Stomach smooth muscle (tissue), 2 donors: ENCODE results near the gene PDLIM4.

Source experiments
- H3K27ac ChIP-seq: one replicate; pipeline ENCODE4 v1.7.0; 2013; ENCODE audit warnings: mild to moderate bottlenecking, low read length, inconsistent platforms
- H3K27me3 ChIP-seq, 2 donors: one replicate each; pipeline ENCODE4 v1.7.0; 2013; ENCODE audit warnings: low read length in 2 of 2; ENCODE audit not compliant: insufficient read depth in 2 of 2, control insufficient read depth in 1 of 2
- H3K36me3 ChIP-seq, 2 donors: one replicate each; pipeline ENCODE4 v1.7.0; 2013; ENCODE audit warnings: low read length in 2 of 2; ENCODE audit not compliant: control insufficient read depth in 2 of 2, insufficient read depth in 2 of 2
- H3K4me1 ChIP-seq: one replicate; pipeline ENCODE4 v1.7.0; 2013; ENCODE audit warnings: low read length; ENCODE audit not compliant: control insufficient read depth, insufficient read depth
- H3K4me3 ChIP-seq, 2 donors: one replicate each; pipeline ENCODE4 v1.7.0; 2013; ENCODE audit warnings: low read length in 2 of 2
- H3K9ac ChIP-seq, 2 donors: one replicate each; pipeline ENCODE4 v1.7.0; 2013; ENCODE audit warnings: low read length in 2 of 2, mild to moderate bottlenecking in 1 of 2
- H3K9me3 ChIP-seq, 2 donors: one replicate each; pipeline ENCODE4 v1.7.0; 2013; ENCODE audit warnings: low read length in 2 of 2; ENCODE audit not compliant: control insufficient read depth in 2 of 2
- donor health status: healthy.
- donor health status: Pancreatic carcinoma.

PDLIM4 gene

DNA sequence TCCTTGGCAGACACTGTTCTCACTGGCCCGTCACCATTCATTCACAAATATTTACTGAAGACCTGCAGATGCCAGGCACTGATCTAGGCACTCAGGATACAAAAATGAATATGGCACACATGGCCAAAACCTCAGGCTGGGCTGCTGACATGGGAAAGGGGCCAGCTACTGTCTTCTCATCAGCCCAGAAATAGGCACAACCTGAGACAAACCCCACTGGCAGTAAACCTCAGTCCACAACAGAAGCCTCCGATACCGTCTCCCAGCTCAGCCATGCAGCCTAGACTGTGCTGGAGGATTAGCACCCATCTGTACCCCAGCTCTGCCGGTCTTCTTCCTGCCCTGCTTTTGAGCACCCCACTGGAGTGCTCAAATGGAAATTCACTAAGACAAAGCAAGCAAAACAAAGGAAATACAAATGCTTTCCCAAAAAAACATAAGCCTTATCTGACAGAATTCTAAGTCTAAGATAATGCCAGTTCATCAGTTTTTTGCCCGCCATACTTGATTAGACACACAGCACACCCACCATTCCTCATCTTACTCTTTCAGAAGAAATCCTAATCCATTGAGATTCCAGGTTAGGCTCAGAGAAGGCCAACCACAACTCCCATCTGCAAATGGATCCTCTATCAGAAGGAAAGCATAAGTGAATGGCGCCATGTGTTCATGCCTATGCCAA, 38.1 kb upstream of the PDLIM4 start:
- H3K27me3 ChIP-seq, result no peaks in the 10 kb centered on the region
- H3K36me3 ChIP-seq, result peaks cover 7 to 9% of the 10 kb centered on the region in 2 donors
- no peak overlapping the region for H3K9ac ChIP-seq
- H3K4me1 ChIP-seq, result peaks cover 60% of the 10 kb centered on the region
- H3K9me3 ChIP-seq, result no peaks in the 10 kb centered on the region
- no peak overlapping the region for H3K4me3 ChIP-seq
- H3K27ac ChIP-seq, result peak overlapping the region; percentile 49

DNA sequence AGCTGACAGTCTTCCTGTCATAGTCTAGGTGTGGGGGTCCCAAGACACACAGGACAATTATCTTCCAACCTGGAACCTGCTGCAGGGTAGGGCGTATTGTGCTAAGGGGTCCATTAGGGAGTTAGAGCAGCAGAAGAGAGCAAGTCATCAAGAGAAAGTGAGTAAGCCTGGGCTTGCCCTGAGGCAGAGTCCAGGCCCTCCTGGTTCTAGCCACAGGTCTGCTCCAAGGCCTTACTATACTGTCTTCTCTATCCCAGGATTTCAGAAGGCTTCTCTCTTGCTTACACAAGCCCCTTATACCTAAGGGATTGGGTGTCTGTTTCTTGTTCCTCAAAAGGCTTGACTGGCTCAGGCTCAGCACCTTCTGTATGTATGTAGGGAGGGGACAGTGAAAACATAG, 37.5 kb upstream of the PDLIM4 start:
- H3K27ac ChIP-seq, result peak overlapping the region; percentile 49
- H3K36me3 ChIP-seq, result peaks cover 7 to 9% of the 10 kb centered on the region in 2 donors
- peaks cover 60% of the 10 kb centered on the region for H3K4me1 ChIP-seq
- H3K27me3 ChIP-seq, result no peaks in the 10 kb centered on the region
- H3K4me3 ChIP-seq, result no peak overlapping the region
- H3K9ac ChIP-seq, result no peak overlapping the region
- H3K9me3 ChIP-seq, result no peaks in the 10 kb centered on the region

DNA sequence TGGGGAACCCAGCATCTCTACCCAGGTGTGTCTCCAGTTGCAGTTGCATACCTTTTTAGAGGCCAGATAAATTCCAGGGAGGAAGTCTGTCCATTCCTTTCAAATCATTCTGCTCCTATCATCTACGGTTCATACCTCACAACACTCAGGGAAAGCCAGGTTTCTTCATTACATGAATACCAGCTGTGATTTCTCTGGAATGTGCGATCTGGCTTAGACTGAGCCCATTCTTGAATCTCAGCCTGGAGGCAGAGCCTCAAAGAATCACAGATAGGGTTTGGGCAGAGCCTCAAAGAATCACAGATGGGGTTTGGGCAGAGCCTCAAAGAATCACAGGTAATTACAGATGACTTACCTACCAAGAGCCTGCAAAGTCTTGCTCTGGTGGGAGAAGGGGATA, 37.0 kb upstream of the PDLIM4 start:
- Histone ChIP-seq H3K27ac (peak overlapping the region; percentile 49), H3K4me3 (no peak overlapping the region), H3K9ac (no peak overlapping the region), H3K27me3 (no peaks in the 10 kb centered on the region), H3K9me3 (no peaks in the 10 kb centered on the region), H3K4me1 (peaks cover 60% of the 10 kb centered on the region), H3K36me3 (peaks cover 7 to 9% of the 10 kb centered on the region in 2 donors)

DNA sequence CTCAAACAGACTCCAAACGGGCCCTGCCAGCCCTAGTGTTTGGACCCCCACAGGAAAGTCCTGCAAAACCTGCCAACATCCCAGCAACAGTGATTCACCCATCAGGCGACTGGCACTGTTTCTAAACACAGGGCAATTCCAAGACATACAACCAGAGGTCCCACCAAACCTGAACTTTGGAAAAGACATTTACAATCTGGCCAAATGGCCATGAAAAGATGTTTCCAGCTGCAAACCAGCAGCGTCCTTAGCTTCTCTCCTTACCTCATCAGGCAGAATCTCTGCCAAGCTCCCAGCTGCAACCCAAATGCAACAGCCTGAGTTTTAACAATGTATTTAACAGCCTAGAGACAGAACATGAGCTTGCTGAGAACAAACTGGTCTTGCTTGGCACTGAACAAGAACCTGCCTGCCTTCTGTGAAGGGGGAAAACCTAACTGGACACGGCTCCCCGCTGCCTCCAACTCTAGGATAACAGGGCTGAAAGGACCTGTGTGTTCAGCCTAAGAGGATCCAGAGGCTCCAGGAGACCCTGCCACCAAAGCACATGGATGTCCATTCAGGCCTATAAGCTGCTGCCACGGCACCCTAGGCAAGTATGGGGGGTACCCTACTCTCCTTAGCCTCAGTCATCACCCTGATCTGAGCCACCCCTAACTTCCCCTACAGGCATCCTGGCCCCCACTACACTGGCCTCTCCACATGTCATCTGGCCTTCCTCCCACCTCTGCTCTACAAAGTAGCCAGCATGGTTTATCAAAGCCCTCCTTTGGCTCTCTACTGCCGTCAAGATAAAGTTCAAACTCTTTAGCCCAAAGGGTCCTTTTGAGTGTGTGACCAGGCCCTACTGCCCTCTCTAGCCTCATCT, 35.5 kb upstream of the PDLIM4 start:
- Histone ChIP-seq H3K36me3 (peaks cover 5% of the 10 kb centered on the region in 2 donors), H3K27ac (peak overlapping the region; percentile 94), H3K9me3 (no peaks in the 10 kb centered on the region), H3K27me3 (no peaks in the 10 kb centered on the region), H3K4me1 (peaks cover 71% of the 10 kb centered on the region), H3K9ac (peak overlapping the region; percentile 55 to 64), H3K4me3 (peak overlapping the region; percentile 22 to 52)

DNA sequence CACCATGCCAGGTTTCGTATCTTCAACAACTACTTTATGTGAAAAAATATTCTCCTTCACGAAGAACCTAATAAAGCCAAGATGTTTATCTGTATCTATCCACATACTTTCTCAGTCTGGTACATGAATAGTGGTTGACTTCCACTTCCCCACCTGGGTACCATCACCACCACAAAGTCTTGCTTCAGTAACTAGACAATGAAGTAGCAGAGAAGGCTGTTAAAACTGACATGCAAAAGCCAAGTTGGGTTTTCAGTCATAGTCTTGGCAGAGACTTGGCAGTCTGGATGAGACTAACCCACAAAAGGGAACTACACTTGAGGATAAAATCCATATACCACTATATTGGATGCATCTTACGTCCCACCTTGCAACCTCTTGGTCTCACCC, 34.9 kb upstream of the PDLIM4 start:
- Histone ChIP-seq H3K9me3 (no peaks in the 10 kb centered on the region), H3K4me1 (peaks cover 75% of the 10 kb centered on the region), H3K27me3 (no peaks in the 10 kb centered on the region), H3K9ac (peak overlapping the region in 1 of 2 donors; percentile 64), H3K27ac (peak overlapping the region; percentile 94), H3K36me3 (peaks cover 0 to 2% of the 10 kb centered on the region in 2 donors), H3K4me3 (peak overlapping the region in 1 of 2 donors; percentile 52)

DNA sequence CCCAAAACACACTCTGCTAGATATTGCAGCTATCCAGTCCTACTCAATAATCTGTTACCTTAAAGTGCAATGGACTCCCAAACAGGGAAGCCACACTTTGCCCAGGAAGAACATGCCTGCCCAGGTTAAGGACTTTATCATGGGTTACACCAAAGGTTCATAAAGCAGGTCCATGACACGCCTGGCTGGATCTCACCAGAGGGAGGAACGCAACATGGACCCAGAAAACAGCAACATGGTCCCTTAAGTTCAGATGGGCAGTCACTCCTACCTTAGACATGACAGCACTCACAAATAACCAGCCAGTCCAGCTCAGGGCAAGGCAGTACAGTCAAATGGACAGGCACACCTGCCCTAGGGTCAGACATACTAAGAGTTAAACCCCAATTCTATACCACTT, 33.6 kb upstream of the PDLIM4 start:
- Histone ChIP-seq H3K27ac (peak overlapping the region; percentile 94), H3K4me1 (peaks cover 79% of the 10 kb centered on the region), H3K36me3 (no peaks in the 10 kb centered on the region)

DNA sequence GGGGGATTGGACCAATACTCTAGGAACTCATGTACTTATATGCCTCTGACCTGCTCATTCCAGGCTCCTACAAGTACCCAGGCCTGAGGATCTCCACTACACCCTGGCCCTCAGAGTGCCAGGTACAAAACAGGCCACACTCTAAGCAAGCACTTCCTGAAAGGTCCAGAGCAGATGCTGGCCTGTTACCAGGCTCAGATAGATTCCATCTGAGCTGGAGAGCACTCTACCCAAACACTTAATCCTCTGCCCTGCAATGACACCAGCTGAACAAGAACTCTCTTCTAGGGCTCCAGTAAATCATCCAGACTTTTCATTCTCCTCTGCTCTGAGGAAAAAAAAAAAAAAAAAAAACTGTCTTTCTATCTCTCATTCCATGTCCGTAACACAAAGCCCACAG, 32.8 kb upstream of the PDLIM4 start:
- H3K4me1 ChIP-seq, result peaks cover 74% of the 10 kb centered on the region
- H3K27me3 ChIP-seq, result no peaks in the 10 kb centered on the region
- no peaks in the 10 kb centered on the region for H3K9me3 ChIP-seq
- H3K9ac ChIP-seq, result peak overlapping the region; percentile 46 to 47
- H3K4me3 ChIP-seq, result peak overlapping the region in 1 of 2 donors; percentile 54
- peak overlapping the region; percentile 94 for H3K27ac ChIP-seq
- no peaks in the 10 kb centered on the region for H3K36me3 ChIP-seq

More for the DNA sequence above, 33.6 kb upstream of the PDLIM4 start:
- Histone ChIP-seq H3K9me3 (no peaks in the 10 kb centered on the region), H3K9ac (no peak overlapping the region), H3K4me3 (peak overlapping the region in 1 of 2 donors; percentile 54), H3K27me3 (no peaks in the 10 kb centered on the region)

DNA sequence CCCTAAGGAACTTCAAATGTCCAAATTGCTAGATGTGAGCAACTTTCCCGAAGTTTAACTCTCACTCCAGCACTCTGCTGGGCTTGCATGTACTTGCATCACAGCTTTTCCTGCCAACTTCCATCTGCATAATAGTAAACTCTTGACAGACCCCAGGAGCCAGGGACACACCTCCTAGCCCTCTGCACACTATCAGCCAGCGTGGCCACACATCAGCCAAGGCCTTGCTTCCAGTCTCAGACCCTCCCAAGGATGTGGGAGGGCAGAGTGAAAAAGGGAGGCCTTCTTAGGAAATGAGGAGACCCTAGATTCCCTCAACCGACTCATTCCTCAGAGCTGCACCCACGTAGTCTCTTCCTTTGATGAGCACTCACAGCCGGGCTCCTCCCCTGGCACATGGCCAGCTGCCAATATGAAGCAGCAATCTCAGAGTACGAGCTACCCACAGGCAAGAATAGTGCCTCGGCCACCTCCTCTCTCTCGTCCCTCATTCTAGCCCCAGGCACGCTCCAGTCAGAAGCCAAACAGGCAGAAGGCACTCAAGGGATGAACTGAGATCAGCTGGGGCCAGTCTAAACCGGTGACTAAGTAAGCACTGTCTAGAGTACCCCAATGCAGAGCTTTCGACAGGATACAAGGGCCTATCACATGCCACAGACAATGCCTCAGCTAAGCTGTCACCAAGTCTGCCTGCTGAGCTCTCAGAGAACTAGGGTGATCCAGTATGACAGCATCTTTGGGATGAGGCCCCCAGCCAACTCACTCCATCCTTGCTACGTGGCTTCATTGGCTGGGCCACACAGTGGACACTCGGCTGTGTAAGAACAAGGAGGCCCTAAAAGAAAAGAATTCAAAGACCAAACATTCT, 32.1 kb upstream of the PDLIM4 start:
- peak overlapping the region; percentile 94 for H3K27ac ChIP-seq
- H3K4me1 ChIP-seq, result peaks cover 68% of the 10 kb centered on the region
- peak overlapping the region; percentile 52 to 54 for H3K4me3 ChIP-seq
- H3K9ac ChIP-seq, result peak overlapping the region; percentile 46 to 47
- no peaks in the 10 kb centered on the region for H3K36me3 ChIP-seq
- no peaks in the 10 kb centered on the region for H3K9me3 ChIP-seq
- no peaks in the 10 kb centered on the region for H3K27me3 ChIP-seq

DNA sequence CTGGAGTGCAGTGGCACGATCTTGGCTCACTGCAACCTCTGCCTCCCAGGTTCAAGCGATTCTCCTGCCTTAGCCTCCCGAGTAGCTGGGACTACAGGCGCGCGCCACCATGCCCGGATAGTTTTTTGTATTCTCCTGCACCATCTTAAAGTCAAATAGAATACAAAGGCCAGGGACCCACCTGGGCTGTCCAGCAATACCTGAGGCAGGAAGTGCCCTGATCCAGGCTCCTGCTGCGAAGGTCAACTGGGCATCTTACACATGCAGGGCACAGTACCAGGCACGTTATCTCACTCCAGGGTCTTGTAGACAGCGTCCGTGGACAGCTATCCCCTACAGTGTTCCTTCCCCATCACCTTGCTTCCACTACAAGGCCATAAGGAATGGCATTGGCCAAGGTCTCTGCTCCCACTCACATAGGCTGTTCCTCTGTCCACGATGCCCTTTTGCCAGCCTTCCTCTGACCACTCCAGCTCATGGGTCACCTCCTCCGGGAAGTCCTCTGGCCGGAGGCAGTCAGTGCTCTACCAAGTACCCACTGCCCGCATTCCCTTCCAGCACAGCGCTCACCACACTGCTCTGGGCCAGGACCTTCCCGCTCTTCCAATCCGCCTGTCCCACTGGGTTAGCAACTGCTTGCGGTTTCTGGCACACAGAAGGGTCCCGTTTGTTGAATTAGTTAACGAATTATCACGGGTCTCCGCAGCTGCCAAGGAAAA, 30.8 kb upstream of the PDLIM4 start:
- Histone ChIP-seq H3K9ac (peak overlapping the region; percentile 52 to 76), H3K4me1 (peaks cover 59% of the 10 kb centered on the region), H3K4me3 (peak overlapping the region; percentile 74 to 78), H3K36me3 (no peaks in the 10 kb centered on the region), H3K9me3 (no peaks in the 10 kb centered on the region), H3K27ac (peak overlapping the region; percentile 78), H3K27me3 (no peaks in the 10 kb centered on the region)

DNA sequence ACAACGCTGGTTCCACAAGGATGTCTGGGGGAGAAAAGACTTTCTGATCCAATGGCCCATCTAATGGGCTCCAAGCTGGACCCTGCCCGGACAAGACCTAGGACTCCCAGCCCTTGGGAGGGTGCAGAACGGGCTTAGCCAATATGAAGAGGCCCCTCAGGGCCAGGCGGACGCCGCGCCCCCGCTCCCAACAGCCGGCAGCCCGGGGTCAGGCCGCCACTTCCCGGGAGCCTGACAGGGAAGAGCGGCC, 30.3 kb upstream of the PDLIM4 start:
- Histone ChIP-seq H3K9me3 (no peaks in the 10 kb centered on the region), H3K27ac (peak overlapping the region; percentile 78), H3K9ac (peak overlapping the region; percentile 52 to 76), H3K4me1 (peaks cover 54% of the 10 kb centered on the region), H3K4me3 (peak overlapping the region; percentile 74 to 78), H3K36me3 (no peaks in the 10 kb centered on the region), H3K27me3 (no peaks in the 10 kb centered on the region)
